GM19324 (cell line): ENCODE measurements around the gene FMNL3.

Source experiments
- ATAC-seq: cut with Tn5 transposase; IDR thresholded peaks from one replicate; pipeline ENCODE4 v1.9.1; 2021; ENCODE audit warnings: mild to moderate bottlenecking, moderate library complexity; ENCODE audit not compliant: unreplicated experiment, low FRiP score

Gene FMNL3

GRCh38 chr12:49683599-49684309 lies 23.5 kb downstream of the FMNL3 start:
- ATAC-seq = no peak

GRCh38 chr12:49680075-49680474 lies 27.1 kb downstream of the FMNL3 start:
- ATAC-seq = no peak

GRCh38 chr12:49678711-49679110 lies 28.5 kb downstream of the FMNL3 start:
- no peak for ATAC-seq

GRCh38 chr12:49675137-49675536 lies 32.1 kb downstream of the FMNL3 start:
- no peak for ATAC-seq

GRCh38 chr12:49674318-49674981 lies 32.8 kb downstream of the FMNL3 start:
- ATAC-seq = no peak

GRCh38 chr12:49673446-49674317 lies 33.5 kb downstream of the FMNL3 start:
- ATAC-seq = no peak

GRCh38 chr12:49672301-49673217 lies 34.6 kb downstream of the FMNL3 start:
- no peak for ATAC-seq

- ATAC-seq = no peak
Observed at GRCh38 chr12:49671031-49671765, 36.0 kb downstream of the FMNL3 start.

- ATAC-seq = no peak
Observed at GRCh38 chr12:49669796-49670195, 37.4 kb downstream of the FMNL3 start.

- ATAC-seq = no peak
Observed at GRCh38 chr12:49667325-49668090, 39.7 kb downstream of the FMNL3 start.

GRCh38 chr12:49666176-49666575 lies 41.0 kb downstream of the FMNL3 start:
- ATAC-seq = no peak

GRCh38 chr12:49665384-49665783 lies 41.8 kb downstream of the FMNL3 start:
- ATAC-seq = no peak

GRCh38 chr12:49664591-49665239 lies 42.5 kb downstream of the FMNL3 start:
- ATAC-seq = peak; percentile 70

GRCh38 chr12:49664167-49664566 lies 43.0 kb downstream of the FMNL3 start:
- no peak for ATAC-seq

GRCh38 chr12:49662998-49663843 lies 44.0 kb downstream of the FMNL3 start:
- ATAC-seq = peak; percentile 55

GRCh38 chr12:49661746-49662145 lies 45.5 kb downstream of the FMNL3 start:
- ATAC-seq = no peak

GRCh38 chr12:49661191-49661590 lies 46.0 kb downstream of the FMNL3 start:
- no peak for ATAC-seq
